SK-N-SH (cell line): ENCODE data around the gene NTM. TPM values are rescaled to one million over a fixed set of nuclear protein-coding genes. Genes with fewer than 3 reads are reported as not detected.

Experiments used
- CTCF ChIA-PET: fragments of 300-600, 350-600 bp; formaldehyde crosslinking; extraction: SDS; loops from one replicate; lab custom pipeline; 2021; lab: Yijun Ruan, JAX
- POLR2A ChIA-PET: fragments of 350-600 bp; sonication (Branson Sonifier 250); formaldehyde crosslinking; extraction: SDS; loops from one replicate; lab custom pipeline; 2020; ENCODE audit warnings: antibody characterized with exemption, inconsistent platforms; lab: Yijun Ruan, JAX
- DNase-seq: peaks from one replicate; pipeline ENCODE4 v3.0.0; 2012
- H2AFZ ChIP-seq: fragments of 200-600 bp; sonication (generic); 2 replicates; pipeline ENCODE4 v1.8.1; 2016; ENCODE audit warnings: antibody characterized with exemption, mild to moderate bottlenecking, low read depth
- H3F3A ChIP-seq: fragments of 200-600 bp; sonication (generic); replicated peaks from 2 replicates; pipeline ENCODE3; 2016; ENCODE audit warnings: antibody characterized with exemption, mild to moderate bottlenecking; ENCODE audit not compliant: insufficient read depth
- H3K27ac ChIP-seq, 2 experiments: fragments of 200-500 bp in 1 of 2; fragments of 200-600 bp in 1 of 2; sonication (Bioruptor generic) in 1 of 2; sonication (generic), shearing (Covaris generic) in 1 of 2; 2 replicates each; pipeline versions ENCODE4 v1.5.1 to v1.6.1; 2014 to 2016; ENCODE audit warnings: low read depth in 2 of 2, inconsistent platforms in 1 of 2, low read length in 1 of 2, mild to moderate bottlenecking in 1 of 2, mixed read lengths in 1 of 2
- H3K27me3 ChIP-seq: fragments of 200-600 bp; sonication (generic), shearing (Covaris generic); 2 replicates; pipeline ENCODE4 v1.6.1; 2016; ENCODE audit warnings: mixed run types; ENCODE audit not compliant: insufficient read depth
- H3K36me3 ChIP-seq, 2 experiments: fragments of 200-500 bp in 1 of 2; fragments of 200-600 bp in 1 of 2; sonication (Bioruptor generic) in 1 of 2; sonication (generic) in 1 of 2; replicated peaks in 1 of 2; 2 replicates each; pipeline versions ENCODE3 to v1.5.1; 2014 to 2016; ENCODE audit warnings: low read length in 1 of 2, mild to moderate bottlenecking in 1 of 2; ENCODE audit not compliant: insufficient read depth in 2 of 2, control insufficient read depth in 1 of 2
- H3K4me1 ChIP-seq, 2 experiments: fragments of 200-500 bp in 1 of 2; fragments of 200-600 bp in 1 of 2; sonication (Bioruptor generic) in 1 of 2; sonication (generic), shearing (Covaris generic) in 1 of 2; 2 replicates each; pipeline versions ENCODE4 v1.5.1 to v1.6.1; 2014 to 2016; ENCODE audit warnings: low read depth in 1 of 2, low read length in 1 of 2, mixed run types in 1 of 2; ENCODE audit not compliant: insufficient read depth in 2 of 2, control insufficient read depth in 1 of 2
- H3K4me2 ChIP-seq: fragments of 200-600 bp; sonication (generic), shearing (Covaris generic); 2 replicates; pipeline ENCODE4 v1.6.1; 2017; ENCODE audit warnings: mixed run types
- H3K4me3 ChIP-seq, 2 experiments: fragments of 200-500 bp in 1 of 2; fragments of 200-600 bp in 1 of 2; sonication (Bioruptor generic) in 1 of 2; sonication (generic), shearing (Covaris generic) in 1 of 2; 2 replicates each; pipeline versions ENCODE4 v1.5.1 to v1.8.1; 2014 to 2016; ENCODE audit warnings: low read depth in 2 of 2, inconsistent platforms in 1 of 2, low read length in 1 of 2, mild to moderate bottlenecking in 1 of 2, mixed read lengths in 1 of 2, moderate library complexity in 1 of 2
- H3K79me2 ChIP-seq: fragments of 200-600 bp; sonication (generic); 2 replicates; pipeline ENCODE4 v1.8.1; 2017; ENCODE audit warnings: mild to moderate bottlenecking; ENCODE audit not compliant: insufficient read depth
- H3K9ac ChIP-seq: fragments of 200-600 bp; sonication (generic); 2 replicates; pipeline ENCODE4 v1.6.1; 2017; ENCODE audit warnings: mixed run types
- H3K9me2 ChIP-seq: fragments of 200-600 bp; sonication (generic); 2 replicates; pipeline ENCODE4 v1.6.1; 2017; ENCODE audit warnings: mixed run types
- H3K9me3 ChIP-seq: fragments of 200-600 bp; sonication (generic); 2 replicates; pipeline ENCODE4 v1.6.1; 2017; ENCODE audit warnings: mixed run types, mild to moderate bottlenecking, moderate library complexity
- H4K20me1 ChIP-seq: fragments of 200-600 bp; sonication (generic); 2 replicates; pipeline ENCODE4 v1.6.1; 2017; ENCODE audit warnings: mild to moderate bottlenecking, mixed run types; ENCODE audit not compliant: insufficient read depth
- ELF1 ChIP-seq: IDR thresholded peaks from 2 replicates; pipeline ENCODE4 v1.4.0; 2012
- GABPA ChIP-seq: IDR thresholded peaks from 2 replicates; pipeline ENCODE4 v1.4.0; 2012; ENCODE audit warnings: low read depth, mild to moderate bottlenecking
- MXI1 ChIP-seq: IDR thresholded peaks from 2 replicates; pipeline ENCODE4 v1.6.1; 2012; ENCODE audit warnings: mild to moderate bottlenecking, low read depth, low read length, improper control_type of control experiment
- PBX3 ChIP-seq: IDR thresholded peaks from 2 replicates; pipeline ENCODE4; 2012
- POLR2AphosphoS5 ChIP-seq: IDR thresholded peaks from 2 replicates; pipeline ENCODE4 v1.6.1; 2012; ENCODE audit warnings: low read depth, low read length
- SIN3A ChIP-seq: IDR thresholded peaks from 2 replicates; pipeline ENCODE4 v1.6.1; 2012; ENCODE audit warnings: low read depth, mild to moderate bottlenecking, low read length, moderate library complexity, borderline replicate concordance
- TCF12 ChIP-seq: IDR thresholded peaks from 2 replicates; pipeline ENCODE4 v1.4.0; 2012
- TEAD4 ChIP-seq: IDR thresholded peaks from 2 replicates; pipeline ENCODE4 v1.4.0; 2012; ENCODE audit warnings: mild to moderate bottlenecking, borderline replicate concordance; ENCODE audit not compliant: insufficient read depth
- ZBTB33 ChIP-seq: IDR thresholded peaks from 2 replicates; pipeline ENCODE4 v1.4.0; 2012; ENCODE audit warnings: low read depth, borderline replicate concordance
- WGBS: methylation state at CpG from one replicate; pipeline ENCODE4 v1.1.6; 2017; ENCODE audit warnings: low lambda C conversion rate; 5-methylcytosine and 5-hydroxymethylcytosine counted together
- polyA plus RNA-seq, 3 experiments: library from polyadenylated mRNA; depleted of rRNA; stranded (reverse); fragments of >200 nt; gene quantifications; 2 replicates each; pipeline ENCODE4 v1.2.3, GENCODE V29; 2012

Gene NTM
- polyA plus RNA-seq, 1 of the 3 experiments (the other 2 are of a cell fraction), result 20.0 TPM

GRCh38 chr11:131534611-131535010 is 164.2 kb downstream of the NTM start:
- no peak for TF ChIP-seq GABPA
- no peak for TF ChIP-seq ZBTB33
- no peak for TF ChIP-seq POLR2AphosphoS5
- Histone ChIP-seq H3K9me3 (no peaks in the 10 kb centered on the region), H3K4me2 (no peak overlapping the region), H3K27me3 (no peaks in the 10 kb centered on the region), H3K36me3 (no peaks in the 10 kb centered on the region), H3K4me1 (no peaks in the 10 kb centered on the region), H2AFZ (no peak overlapping the region), H3K9ac (no peak overlapping the region), H4K20me1 (no peaks in the 10 kb centered on the region), H3K4me3 (no peak overlapping the region), H3K27ac (no peak overlapping the region), H3F3A (no peaks in the 10 kb centered on the region), H3K79me2 (no peaks in the 10 kb centered on the region), H3K9me2 (no peaks in the 10 kb centered on the region)
- ChIA-PET POLR2A (no interaction called here), CTCF (interaction anchor here (1.4 kb wide), 1 partner anchor 140 kb away, joined by 4 read pairs; no protein-coding TSS in a partner anchor)
- WGBS, result 18% methylated on average over 5 of the region's 5 CpGs
- no peak for DNase-seq

- no peaks in the 10 kb centered on the region for H3K36me3 ChIP-seq
- no peak overlapping the region for H3K4me3 ChIP-seq
- no peak overlapping the region for H3K4me2 ChIP-seq
- POLR2A ChIA-PET, result no interaction called here
- no peaks in the 10 kb centered on the region for H3K27me3 ChIP-seq
- H3K9me3 ChIP-seq, result no peaks in the 10 kb centered on the region
- CTCF ChIA-PET, result no interaction called here
- TF ChIP-seq MXI1, result no peak
- TF ChIP-seq ZBTB33, result no peak
- no peak for TF ChIP-seq ELF1
- no peak for TF ChIP-seq SIN3A
- no peak for TF ChIP-seq TEAD4
- no peak for TF ChIP-seq GABPA
- H3K9me2 ChIP-seq, result no peaks in the 10 kb centered on the region
- H3K4me1 ChIP-seq, result no peaks in the 10 kb centered on the region
- no peak for DNase-seq
- H2AFZ ChIP-seq, result no peak overlapping the region
- no peaks in the 10 kb centered on the region for H3K79me2 ChIP-seq
- 41% methylated on average over 2 of the region's 2 CpGs for WGBS
- H4K20me1 ChIP-seq, result no peaks in the 10 kb centered on the region
- no peak overlapping the region for H3K27ac ChIP-seq
- H3K9ac ChIP-seq, result no peak overlapping the region
- no peaks in the 10 kb centered on the region for H3F3A ChIP-seq
These were observed 165.7 kb downstream of the NTM start for GRCh38 chr11:131536159-131536558.

GRCh38 chr11:131537196-131537595 is 166.8 kb downstream of the NTM start:
- Histone ChIP-seq H3K27ac (no peak overlapping the region), H4K20me1 (no peaks in the 10 kb centered on the region), H3K9me3 (no peaks in the 10 kb centered on the region), H3K4me2 (no peak overlapping the region), H3K9ac (no peak overlapping the region), H3K27me3 (no peaks in the 10 kb centered on the region), H3F3A (no peaks in the 10 kb centered on the region), H3K36me3 (no peaks in the 10 kb centered on the region), H3K79me2 (no peaks in the 10 kb centered on the region), H3K4me3 (no peak overlapping the region), H3K9me2 (no peaks in the 10 kb centered on the region), H2AFZ (no peak overlapping the region), H3K4me1 (no peaks in the 10 kb centered on the region)
- POLR2A ChIA-PET, result no interaction called here
- DNase-seq, result no peak
- CTCF ChIA-PET, result no interaction called here
- TF ChIP-seq PBX3, result no peak
- TF ChIP-seq TCF12, result no peak
- TF ChIP-seq MXI1, result no peak
- 0% methylated on average over 1 of the region's 7 CpGs for WGBS
